ENCODE measurements around the gene CLP1.
A peak's percentile ranks its signal among the peaks of the same experiment; 100 is the strongest.

Gene CLP1

DNA sequence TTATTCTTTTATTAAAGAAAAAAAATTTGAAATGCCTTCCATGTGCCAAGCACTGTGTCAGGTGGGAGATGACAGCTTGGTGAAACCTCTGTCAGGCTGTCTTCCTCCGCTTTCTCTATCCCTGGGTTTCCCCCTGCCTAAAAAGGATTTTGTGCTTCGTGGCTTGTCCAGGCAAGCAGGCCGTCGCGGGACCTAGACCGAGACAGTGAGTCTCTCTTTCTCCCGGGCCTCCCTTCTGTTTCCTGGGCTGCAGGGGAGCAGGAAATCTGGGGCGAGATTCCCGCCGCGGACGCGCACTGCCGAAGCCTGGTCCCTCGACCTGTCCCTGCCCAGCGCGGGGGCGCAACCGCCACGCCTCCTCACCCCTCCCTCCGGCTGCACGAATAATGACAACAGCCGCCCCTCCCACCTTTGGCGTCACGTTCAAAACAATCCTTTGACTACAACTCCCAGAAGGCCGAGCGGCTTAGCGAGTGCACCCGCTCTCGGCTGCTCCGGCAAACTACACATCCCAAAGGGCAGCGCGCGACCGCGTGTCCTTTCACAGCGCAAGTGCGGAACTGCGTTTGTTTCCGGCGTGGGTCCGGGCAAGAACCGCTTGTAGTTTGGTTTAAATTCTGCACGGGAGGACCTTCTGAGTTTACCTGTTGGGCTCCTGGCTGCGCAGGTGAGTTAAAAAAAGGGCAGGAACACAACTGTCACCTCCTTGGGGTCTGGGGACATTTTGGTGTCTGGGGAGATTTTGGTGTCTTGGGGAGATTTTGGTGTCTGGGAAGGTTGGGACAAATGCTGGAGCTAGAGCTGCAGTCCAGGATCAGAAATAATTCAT is at the start of gene CLP1:
Gene CLP1, plus strand, starts transcription at position 569 of the 829 bp plus-strand sequence. CDS start 1,715 bp downstream, outside the sequence.
- DNase-seq: peak; percentile 99

DNA sequence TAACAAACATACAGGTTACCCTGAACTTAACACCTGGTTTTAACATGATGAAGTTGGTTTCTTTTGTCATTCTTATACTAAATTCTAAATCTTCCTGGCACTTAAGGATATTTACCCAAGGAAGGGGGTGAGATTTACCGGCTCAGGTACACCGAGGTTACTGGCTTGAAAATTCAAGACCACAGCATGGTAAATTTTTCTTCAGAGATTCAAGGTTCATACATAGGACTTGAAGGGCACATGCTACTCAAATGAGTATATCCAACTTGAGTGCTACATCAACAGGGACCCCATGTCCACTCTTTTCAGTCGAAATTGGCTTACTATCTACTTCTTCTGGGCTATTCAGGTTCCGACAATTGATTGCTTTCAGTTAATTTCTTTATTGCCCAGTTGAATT is 47.4 kb upstream of the CLP1 start:
- no peak for DNase-seq

DNA sequence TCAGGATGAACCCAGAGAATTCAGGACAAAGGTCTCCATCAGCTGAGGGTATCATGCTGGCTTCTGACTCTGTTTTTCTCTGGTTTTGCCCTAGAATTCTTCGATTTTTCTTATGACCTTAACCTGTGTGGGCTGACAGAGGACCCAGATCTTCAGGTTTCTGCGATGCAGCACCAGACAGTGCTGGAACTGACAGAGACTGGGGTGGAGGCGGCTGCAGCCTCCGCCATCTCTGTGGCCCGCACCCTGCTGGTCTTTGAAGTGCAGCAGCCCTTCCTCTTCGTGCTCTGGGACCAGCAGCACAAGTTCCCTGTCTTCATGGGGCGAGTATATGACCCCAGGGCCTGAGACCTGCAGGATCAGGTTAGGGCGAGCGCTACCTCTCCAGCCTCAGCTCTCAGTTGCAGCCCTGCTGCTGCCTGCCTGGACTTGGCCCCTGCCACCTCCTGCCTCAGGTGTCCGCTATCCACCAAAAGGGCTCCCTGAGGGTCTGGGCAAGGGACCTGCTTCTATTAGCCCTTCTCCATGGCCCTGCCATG is 43.3 kb upstream of the CLP1 start:
- DNase-seq: no peak

DNA sequence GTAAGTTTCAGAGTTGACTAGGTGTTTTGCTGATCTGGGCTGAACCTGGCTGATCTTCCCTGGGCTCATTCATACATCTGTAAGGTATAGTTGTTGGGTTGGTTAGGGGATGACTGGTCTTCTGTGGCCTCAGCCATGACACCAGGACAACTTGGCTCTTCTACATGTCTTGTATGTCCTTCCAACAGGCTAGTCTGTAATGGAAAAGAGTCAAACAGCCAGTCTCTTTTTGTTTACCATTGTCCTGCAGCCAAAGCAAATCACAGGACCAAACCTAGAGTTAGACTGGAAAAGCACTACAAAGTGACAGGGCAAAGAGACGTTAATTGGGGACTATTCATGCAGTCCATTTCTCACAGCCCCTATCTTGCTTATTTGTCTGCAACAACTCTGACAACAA is 42.3 kb upstream of the CLP1 start:
- DNase-seq: no peak

DNA sequence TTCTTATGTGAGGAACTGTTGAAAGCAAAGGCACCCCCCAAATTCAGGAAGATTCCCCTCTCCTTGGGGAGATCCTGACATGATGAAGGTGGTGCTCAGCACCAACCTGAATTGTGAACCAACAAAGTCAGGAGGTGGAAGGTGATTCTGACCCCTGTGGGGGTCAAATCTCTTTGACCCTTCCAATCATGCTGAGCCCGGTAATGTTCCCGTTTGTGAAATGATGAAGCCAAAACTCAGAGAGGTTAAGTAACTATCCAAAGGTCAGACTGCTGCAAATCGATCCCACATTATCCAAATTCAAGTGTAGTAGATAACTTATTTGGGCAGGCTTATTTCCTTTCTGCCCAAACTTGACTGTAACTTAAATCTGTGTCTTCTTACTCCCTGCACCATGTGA is 41.0 kb upstream of the CLP1 start:
- no peak for DNase-seq

DNA sequence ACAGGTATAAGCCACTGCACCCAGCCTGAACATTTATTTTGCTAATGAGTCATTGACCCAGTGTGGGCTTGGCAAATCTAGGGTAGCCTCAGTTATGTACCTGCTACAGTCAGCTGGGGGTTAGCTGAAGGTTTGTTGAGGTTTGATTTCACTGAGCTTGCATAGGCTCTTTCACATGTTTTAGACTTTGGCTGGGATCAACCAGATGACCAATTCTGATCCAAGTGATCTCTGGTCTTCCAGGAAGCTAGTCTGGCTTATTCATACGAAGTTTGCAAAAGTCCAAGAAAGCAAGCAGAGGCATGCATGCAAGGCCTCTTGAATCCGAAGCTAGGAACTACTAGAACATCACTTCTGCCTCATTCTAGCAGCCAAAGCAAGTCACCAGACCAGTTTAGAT is 39.1 kb upstream of the CLP1 start:
- DNase-seq: no peak

DNA sequence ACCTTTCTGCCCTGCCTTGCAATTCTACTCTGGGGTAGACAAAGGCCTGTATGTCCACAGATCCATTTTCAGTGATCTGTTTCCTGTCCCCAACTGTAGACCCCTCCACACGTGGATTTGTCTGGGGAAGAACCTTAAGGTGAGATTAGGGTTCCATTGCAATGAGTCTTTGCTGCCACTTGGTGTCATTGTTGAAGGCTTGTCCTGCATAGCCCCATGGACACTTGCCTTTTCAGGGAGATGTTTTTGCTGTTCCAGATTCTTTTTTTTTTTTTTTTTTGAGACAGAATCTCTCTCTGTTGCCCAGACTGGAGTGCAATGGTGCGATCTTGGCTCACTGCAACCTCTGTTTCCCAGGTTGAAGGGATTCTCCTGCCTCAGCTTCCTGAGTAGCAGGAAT is 38.2 kb upstream of the CLP1 start:
- DNase-seq: no peak

DNA sequence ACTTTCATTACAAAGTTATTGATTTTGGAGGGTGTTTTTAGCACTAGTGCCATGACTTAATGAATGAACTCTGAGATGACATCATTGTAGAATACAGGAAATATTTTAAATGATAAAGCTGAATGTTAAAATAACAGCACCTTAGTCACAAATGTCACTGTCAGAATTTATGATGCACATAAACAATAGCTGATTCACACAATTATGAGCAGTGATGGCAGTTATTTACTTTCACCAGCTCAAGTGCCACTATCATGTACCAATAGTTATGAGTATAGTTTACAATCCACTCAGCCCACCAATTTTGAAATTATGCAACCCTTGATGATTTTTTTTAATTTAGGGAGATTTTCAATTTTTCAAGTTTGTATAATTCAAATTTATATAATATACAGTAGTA is 37.1 kb upstream of the CLP1 start:
- DNase-seq: no peak

DNA sequence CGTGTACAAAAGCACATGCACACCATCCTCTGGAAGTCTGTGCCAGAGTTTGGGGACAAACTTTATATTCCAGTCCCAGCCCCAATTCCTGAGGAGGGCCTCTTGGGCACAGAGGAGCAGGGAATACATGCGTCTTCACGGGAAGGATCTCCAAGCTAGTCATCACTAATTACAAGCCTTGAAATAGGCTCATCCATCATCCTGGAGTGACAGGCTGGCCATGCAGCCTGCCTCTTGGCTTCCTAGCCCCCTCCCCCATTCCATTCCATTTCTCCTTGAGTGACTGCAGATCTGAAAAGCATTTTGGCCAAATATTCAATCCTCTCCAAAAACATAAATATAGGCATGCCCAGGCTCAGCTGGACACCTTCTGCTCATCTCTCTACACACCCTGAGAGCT is 35.3 kb upstream of the CLP1 start:
- DNase-seq: no peak

DNA sequence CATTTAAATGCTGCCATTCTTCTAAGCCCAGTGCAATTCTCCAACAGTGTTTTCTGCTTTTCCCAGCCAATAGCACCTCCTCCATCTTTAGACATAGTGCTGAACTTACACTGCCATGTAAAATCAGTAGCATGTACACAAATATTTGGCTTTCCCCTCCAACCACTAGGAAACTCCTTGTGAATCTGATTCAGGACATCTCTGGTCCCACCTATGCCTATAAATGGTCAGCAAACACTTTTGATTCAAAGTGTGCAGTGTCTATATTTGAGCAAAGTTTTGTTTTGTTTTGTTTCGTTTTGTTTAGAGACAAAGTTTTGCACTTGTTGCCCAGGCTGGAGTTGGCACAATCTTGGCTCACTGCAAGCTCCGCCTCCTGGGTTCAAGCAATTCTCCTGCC is 32.7 kb upstream of the CLP1 start:
- no peak for DNase-seq

DNA sequence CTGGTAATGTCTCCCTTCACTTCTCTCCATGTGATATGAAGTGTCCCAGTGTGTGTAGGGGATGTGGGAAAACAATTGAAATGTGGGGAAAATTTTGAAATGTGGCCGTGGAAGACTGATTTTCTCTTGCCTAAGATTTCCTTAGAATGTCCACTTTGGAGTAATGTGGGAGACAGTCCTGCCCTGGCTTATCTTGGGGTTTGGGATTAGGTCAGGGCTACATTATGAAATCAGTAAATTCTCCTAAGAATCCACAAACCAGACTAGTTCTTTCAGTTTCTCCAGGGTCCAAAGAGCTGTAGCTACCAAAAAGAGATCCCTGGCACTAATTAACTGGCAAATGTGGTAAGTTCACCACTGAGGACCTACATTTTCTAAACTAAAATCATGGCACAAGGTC is 30.7 kb upstream of the CLP1 start:
- DNase-seq: no peak

DNA sequence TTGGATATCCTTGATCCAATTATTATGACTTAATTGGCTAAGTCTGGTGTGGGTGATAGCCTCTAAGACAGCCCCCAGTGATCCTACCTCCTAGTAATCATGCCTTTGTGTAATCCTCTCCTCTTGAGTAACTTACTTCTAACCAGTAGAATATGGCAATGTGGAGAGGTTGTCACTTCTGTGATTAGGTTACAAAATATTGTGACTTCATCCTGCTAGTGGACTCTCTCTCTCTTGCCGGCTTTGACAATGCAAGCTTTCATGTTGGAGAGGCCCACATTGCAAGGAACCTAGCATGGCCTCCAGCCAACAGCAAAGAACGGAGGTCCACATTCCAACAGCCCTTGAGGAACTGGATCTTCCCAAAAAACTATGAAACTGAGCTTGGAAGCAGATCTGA is 27.4 kb upstream of the CLP1 start:
- no peak for DNase-seq

DNA sequence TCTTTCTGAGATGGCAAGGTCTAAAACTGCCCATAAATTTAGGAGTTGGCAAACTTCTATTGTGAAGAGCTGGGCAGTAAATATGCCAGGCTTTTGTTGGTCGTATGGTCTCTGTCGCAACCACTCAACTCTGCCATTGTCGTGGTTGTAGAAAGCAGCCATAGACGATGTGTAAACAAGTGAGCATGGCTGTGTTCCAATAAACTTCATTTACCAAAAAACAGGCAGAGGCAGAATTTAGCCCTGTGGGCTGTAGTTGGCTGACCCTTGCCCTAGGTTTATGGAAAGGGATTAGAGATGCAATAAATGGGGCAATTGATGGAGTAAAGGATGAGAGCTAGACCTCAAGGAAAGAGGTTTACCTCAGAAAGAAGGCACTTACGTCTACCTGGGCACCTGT is 25.4 kb upstream of the CLP1 start:
- DNase-seq: no peak

DNA sequence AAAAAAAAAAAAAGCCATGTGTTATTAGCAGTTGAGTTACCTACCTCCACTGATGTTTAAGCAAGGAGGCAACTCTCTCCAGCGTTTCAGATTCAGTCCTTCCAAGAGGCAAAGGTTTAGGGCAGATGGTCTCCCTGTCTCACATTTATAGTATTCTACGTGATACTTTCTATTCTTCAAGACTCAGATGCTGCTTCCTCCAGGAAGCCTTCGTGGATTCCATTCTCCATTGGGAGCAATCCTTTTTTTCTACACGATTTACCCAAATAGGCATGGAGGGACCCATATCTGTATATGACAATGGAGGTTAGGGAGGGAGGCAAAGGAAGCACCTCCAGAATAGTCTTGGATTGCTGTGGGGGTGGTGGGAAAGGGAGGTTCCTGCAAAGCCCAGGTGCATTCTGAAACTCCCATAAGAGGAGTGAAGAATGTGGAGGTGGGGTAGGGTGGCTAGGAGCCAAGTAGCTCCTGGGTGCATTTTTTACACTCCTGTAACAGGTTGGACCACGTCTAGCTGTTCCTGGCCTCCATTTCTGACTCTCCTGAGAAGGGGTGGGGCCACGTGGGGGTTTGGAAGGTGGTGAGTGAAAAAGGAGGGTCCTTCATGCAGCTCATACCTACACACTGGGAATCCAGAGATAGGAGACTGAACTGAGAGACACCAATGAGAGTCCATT is 24.0 kb upstream of the CLP1 start:
- no peak for DNase-seq

DNA sequence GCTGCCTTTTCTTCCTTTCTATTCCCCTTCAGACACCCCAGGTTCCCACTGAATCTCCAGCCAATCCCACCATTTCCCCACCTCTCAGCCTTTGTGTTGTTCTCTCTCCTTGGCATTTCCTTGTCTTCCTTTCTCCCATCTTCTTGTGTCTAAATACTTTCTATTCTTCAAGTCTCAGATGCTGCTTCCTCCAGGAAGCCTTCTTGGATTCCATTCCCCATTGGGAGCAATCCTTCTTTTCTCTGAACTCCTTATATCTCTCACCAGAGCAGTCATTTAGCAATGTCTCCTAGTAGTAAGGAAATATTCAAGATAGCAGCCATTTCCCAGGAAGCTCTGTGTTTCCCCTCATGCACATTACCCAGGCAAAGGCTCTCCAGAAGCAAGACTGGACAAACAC is 23.3 kb upstream of the CLP1 start:
- no peak for DNase-seq

DNA sequence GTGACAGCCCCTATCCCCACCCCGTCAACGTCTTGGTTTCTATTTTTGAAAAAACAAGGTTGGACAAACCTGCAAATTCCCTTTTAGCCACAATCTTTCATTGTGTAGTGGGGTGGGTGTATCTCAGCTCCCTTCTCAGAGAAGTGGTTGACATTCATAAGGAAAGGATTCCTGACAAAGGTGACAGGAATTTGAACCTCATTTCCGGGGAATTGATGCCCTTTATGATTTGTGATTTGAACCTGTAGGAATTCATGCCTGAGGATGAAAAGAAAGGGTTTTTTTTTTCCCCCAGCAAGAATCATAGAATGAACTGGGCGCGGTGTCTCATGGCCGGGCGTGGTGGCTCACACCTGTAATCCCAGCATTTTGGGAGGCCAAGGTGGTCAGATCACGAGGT is 22.3 kb upstream of the CLP1 start:
- no peak for DNase-seq

DNA sequence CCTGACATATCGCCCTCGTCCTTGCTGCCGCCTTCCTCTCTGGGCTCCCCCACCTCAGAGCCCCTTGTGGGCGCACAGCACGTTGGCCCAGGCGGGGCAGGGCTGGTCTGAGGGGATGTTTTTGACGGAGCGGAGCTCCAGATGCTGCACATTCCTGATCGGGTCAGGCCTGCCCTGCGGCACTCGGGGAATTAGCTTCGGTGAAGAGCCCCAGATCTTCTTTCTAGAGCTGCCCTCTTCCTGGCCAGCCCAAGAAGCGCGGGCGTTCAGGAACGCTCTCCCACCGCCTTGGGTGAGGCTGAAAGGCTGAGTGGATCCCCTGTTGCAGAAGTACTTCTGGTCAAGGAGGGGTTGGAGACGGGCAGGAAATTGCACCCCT is 19.9 kb upstream of the CLP1 start:
- DNase-seq: peak; percentile 49

DNA sequence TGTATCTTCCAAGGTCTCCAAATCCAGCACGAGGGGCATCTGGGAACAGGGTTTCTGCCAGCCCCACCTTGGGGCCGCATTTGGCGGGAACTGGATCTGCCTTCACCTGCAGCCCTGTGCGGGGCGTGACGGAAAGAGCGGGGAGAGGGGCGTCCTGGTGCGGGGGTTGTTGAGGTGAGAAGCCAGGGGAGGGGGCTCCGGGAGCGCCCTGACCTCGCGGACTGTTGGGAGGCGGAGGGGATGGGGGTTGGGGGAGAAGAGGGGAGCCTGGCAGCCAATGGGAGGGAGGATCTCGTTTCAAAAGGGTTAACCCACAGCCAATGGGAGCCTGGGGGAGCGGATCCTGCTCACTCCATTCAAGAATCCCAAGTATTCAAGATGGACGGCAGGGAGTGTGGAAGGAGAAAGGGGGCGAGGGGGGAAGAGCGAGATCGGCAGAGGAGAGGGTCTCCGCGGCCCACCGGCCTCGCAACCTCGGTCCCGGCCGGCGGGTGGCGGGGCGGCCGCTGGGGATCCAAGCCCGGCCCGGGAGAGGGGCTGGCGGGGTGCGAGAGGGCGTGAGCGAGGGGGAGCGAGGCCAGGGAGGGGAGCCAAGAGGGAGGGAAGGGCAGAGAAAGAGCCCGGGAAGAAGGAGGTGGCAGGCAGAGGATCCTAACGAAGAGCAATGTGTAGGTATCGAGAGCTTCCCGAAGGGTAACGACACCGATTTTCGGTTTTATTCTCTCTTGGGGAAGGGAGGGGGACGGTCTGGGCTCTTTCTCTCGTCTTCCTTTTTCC is 19.4 kb upstream of the CLP1 start:
- peak; percentile 94 for DNase-seq

DNA sequence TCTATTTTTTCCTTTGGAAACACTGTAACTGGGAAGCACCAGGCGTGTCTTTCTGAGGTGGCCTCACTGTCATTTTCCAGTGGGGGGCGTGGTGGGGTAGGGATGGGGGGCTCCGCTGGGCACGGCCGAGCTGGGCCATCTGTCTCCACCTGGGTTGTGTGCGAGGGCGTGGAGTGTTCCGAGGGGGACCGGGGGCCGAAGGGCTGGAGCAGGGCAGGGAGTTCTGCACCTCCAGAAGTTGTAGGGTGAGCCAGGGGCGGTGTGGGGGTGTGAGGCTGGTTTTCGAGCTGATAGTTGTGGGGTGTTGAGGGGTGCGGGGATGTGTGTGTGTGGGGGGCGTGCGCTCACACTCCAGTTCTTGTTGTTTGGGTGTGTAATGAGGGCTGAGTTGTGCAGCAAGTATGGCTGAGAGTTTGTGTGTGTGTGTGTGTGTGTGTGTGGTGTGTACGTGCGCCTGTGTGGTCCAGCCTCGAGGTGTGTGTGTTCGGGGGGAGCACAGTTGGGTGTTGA is 18.7 kb upstream of the CLP1 start:
- no peak for DNase-seq

DNA sequence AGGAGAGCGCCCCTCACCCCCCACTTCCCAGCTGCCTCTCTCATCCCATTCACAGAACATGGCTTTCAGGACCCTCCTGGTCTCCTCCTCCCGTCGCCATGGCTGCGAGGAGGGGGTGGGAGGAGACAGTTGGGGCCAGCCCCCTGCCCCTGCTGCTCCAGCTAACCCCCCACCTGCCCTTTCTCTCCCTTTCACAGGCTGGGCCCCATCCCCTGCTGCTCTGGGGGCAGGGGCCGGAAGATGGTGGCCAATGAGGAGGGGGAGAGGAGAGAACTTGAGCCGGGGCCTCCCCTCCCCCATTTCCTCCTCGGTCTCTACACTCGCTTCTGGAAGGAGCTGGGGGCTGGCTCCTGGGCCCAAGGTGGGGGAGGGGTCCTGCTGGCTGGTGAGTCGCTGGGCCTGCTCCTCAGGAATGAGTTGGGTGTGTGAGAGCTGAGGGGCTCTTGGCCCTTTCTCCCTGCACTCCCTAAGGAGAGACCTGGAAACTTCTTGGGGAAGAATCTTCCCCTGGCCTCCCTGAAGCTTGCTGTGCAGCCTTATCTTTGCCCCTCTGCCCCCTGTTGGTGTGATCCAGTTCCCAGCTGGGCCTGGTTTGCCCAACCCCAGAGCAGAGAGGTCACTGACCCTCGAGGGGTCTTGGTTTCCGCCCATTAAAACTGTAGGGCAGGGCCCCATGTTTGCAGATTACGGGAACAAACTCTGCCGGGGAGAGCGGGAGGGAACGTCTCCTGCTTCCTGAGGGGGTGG is 18.1 kb upstream of the CLP1 start:
- peak; percentile 95 for DNase-seq

DNA sequence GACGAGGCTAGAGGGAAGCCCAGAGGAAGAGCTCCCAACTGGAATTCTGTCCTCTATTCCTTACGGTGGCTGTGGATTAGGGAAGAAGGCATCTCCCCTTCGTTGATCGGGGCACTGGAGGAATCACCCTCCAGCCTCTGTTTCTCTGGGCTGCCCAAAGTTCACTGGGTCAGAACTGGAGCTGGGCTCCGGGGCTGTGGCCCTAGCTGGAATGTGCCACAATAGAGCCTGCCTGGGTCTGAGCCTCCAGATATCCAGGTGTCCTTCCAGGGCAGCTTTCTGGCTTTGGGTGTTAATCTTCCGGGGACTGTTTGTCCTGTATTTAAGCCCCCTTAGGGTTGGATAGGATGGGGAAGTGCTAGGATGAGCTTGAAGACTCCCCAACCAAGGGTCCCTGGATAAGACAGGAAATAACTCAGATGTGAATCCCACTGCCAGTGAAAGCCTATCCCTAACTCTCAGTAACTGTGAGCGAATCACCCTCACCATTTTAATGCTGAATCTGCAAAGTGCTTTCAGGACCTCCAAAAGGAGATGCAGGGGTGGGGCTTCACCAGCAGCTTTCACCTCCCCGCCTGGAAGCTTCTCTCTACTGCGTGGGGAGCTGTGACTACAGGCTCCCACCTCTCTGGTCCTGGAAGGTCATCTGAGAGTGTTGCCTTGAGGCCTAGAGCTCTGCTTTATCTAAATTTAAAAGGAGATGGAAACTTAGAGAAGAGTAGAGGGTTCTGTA is 17.3 kb upstream of the CLP1 start:
- DNase-seq: no peak

Data from fibroblast of skin of right biceps (primary cell).